ENCODE data around the gene SETD1B.
A peak's percentile ranks its signal among the peaks of the same experiment; 100 is the strongest.

Gene SETD1B

DNA sequence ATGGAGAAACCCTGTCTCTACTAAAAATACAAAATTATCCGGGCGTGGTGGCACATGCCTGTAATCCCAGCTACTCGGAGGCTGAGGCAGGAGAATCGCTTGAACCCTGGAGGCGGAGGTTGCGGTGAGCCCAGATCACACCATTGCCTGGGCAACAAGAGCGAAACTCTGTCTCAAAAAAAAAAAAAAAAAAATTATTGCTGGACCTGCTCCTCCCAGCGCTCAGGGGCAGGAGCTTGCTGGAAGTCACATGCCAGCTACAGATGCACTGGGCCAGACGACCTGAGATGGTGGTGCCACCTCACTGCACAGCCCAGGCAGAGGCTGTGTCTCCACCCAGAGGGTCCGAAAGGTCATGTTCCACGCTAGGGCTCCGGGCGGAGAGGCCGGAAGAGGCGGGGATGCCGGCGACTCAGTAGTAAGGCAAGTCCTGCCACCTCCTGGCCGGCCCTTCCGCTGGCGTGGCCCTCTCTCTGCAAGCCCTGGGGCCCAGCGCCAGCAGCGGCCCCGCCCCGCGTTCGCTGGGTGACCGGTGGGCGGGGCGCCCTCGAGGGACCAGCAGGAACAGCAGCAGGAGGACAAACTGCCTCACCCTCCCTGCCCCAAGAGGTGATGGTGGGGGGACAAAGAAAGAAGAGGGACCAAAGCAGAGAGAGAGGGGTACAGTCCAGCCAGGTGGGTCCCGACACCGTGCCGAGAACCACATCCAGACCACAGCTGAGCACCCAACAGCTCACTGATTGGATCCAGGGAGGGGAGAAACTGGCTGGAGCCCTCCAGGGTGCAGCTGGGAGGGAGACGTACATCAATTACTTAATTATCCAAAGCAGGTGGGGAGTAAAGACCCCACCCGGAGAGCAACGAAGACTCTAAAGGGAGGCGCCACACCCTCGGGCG lies 6.7 kb upstream of the SETD1B start:
- no peak for DNase-seq (ENCODE audit: low read depth)

DNA sequence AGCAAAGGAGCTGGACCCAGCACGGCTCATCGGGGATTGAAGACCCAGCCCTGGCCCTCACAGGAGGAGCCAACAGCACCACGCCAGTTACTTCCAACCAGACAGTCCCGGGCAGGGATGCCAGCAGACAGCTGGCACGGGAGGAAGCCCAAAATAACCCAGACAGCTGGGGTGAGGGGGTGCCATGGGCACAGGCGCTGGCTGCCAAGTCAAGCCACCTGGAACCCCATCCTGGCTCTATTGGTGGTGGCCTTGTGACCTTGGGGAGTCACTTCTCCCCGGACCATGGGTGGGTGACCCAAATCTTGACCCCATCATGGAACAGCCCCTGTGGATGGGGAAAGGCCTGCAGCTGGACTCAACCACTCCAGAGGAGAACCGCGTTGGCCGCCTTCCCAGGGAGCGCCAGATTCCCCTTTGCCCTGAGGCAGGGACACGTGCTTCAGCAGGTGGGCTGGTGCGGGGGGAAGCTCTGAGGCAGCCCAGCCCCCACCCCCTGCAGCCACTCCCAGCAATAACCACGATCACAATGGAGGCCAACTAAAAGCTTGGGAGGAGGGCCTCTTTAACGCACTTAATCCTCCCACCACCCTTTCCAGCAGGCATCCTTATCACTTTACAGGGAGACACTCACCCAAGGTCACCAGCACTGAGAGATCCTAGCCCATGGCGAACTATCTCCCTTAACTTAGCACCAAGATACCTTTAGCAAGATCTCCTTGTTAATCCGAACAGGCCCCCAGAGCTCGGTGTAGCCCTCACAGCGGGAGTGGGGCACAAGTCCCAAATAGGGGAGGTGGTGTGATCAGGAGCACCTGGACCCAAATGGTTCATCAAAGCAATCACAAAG lies 5.6 kb upstream of the SETD1B start:
- no peak for DNase-seq (ENCODE audit: low read depth)

DNA sequence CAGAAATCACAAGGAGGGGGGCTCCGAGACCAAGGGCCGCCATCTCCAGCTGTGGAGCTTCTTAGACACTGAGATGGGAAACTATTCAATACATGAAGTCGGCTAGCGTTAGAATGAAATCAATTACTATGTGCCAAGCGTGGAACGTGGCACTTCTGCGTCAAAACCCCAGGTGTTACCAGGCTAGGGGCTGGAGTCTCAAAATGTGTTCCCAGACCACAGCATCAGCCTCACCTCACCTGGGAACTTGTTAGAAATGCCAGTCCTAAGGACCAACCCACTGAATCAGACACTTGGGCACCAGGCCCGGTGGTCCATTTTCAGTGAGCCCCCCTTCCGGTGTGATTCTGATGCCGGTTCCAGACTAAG lies 5.0 kb upstream of the SETD1B start:
- DNase-seq (ENCODE audit: low read depth), result no peak

DNA sequence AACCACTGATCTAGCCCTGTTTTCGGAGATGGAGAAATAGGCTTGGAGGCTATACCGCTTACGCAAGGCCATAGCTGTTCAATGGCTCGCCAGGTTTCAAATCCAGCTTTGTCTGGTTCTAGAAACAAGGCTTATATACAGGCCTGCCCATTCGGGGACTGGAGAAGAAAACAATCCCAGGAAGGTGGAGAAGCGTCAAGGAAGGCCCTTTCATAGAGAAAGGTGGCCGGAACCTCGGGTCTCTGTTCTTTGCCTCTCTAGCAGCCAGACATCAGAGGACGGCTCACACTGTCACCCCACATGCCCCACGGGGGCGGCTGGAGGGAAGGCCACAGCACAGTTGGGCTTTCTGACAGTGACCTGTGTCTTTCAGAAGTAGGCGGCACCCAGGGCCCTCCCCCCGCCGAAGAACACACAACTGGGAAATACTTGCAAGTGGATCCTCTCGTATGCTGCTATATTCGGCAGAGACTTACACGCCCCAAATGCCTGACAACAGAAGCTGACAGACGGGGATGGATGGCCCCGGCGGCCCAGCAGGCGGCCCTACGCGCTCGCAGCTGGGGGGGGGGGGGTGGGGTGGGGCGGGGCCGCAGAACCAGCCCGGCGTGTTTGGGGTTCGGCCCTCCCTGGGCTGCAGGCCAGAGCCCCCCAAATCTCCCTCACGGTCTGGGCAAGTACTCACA lies 4.5 kb upstream of the SETD1B start:
- no peak for DNase-seq (ENCODE audit: low read depth)

DNA sequence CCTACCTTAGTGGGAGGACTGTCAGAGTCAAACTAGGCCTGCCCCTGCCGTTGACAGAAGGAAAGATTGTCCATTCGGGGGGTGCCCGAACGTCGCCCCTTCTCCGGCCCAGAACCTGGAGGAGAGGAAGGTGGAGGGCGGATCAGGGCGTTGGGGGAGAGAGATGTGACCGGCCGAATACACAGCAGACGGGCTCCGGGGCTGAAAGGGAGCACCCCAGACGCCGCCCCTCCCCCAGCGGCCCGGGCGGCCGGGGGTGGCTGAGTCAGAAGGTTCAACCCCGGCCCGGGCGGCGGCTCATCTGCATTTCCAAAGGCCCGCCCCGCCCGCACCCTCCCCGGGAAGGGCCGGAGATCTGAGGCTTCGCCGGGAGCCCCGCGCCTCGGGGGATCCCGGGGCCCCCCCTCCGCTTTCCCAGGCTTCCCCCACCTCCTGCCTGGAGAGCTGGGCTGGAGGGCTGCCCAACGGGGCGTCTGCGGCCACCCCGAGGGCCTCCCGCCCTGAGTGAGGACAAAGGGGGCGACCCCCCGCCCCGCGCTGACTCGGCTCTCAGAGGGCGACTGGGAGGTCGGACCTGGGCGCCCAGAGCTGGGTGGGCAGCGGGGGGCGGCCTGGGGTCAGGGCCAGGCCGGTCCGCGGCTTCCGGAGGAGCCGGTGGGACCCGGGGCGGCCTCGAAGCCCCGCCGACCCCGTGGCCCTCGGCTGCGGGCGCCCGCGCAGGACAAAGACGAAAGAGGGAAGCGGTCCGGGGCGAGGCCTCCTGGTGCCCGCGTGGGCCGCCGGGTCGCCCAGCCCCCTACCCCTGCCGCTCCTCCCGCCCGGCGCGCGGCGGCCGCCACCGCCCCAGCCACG lies 3.7 kb upstream of the SETD1B start:
- peak; percentile 71 for DNase-seq (ENCODE audit: low read depth)

DNA sequence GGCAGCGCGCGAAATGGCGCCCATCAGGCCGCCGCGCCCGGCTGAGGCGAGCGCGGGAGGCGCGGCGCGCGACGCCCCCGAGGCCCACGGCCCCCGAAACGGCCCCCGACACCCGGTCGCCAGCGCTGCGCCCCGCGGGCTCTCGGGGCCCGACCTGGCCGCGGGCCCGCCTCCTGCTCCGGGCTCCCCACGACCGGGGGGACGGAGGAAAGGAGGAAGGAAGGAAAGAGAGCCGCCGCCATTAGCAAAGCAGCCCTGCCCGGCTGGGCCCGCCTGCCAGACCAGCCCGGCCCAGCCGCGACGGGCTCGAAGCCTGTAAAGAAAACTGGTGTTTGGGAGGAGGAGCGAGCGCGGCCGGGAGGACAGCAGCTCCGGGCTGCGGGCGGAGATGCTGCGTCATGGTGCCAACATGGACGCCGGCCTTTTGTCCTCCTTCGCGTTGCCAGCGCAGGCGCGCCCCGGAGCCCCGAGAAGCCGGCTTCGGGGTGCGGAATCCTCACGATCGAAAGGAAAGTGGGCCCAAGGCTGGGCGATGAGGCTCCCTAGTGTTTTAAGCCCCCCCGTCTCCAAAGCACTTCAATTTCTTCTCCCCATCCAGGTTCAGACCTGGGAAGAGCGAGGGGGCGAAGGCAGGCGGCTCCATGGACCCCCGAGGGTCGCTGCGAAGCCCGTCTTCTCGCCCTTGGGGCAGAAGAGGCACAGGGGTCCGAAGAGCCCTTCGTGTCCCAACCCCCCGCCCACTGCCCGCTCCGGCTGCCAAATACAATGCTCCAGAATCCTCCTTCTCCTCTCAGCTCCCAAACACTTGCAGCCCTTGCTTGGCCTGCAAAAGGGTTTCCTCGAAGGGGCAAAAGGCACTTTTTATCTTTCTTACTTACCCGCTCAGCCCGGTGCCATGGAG lies 2.9 kb upstream of the SETD1B start:
- DNase-seq (ENCODE audit: low read depth), result peak; percentile 68

DNA sequence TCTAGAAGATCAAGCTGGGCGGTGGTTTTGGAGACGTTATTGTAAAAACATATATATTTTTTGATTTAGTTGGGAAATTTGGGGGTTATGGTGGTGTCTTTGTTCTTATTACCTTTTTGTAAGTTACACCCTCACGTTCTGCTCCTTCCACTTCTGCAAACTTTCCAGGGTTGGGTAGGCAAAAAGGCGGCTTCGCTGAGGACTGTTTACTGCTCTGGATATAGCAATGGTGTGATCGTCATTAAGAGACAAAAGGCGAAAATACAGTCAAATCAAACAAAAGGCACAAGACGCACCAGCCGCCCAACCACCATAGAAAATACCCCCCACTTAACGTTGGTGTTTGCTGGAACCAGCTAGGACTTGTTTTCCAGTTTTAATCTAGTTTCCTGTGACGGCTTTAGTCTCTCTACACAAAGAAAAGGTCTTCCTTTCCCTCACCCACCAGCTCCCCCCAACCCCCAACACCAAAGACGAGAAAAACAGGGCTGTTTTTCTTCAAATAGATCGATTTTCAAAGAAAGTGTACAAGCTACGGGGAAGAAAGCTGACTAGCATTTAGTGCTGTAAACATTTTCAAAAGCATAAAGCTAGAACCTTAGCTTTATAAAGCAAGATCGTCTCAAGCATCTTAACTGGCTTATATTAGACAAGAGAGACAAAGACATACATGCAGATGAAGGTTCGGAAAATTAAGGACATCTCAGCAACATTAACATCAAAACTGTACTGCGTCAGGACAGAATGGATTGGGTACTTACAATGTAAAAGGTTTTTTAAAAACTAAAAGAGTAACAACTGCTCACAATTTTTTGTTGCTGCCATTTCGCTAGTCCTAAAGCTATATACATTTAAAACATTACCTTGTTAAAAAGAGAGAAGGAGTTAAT lies 2.0 kb upstream of the SETD1B start:
- DNase-seq (ENCODE audit: low read depth), result no peak

DNA sequence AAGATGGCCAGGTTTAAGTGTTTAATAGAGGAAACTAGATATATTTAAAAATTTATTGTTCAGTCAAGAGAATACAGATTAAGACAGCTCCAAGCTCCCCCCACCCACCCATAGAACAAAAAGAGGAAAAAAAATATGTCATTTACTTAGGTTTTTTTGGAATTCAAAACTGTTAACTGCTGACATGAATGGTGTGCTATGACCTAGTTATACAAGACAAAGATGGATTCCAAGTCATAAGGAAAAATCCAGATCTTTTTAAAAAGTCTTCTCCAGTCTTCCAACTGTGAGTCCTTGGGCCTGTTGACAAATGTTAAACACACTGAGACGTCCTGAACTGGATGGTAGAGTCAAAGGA lies 1.3 kb upstream of the SETD1B start:
- no peak for DNase-seq (ENCODE audit: low read depth)

DNA sequence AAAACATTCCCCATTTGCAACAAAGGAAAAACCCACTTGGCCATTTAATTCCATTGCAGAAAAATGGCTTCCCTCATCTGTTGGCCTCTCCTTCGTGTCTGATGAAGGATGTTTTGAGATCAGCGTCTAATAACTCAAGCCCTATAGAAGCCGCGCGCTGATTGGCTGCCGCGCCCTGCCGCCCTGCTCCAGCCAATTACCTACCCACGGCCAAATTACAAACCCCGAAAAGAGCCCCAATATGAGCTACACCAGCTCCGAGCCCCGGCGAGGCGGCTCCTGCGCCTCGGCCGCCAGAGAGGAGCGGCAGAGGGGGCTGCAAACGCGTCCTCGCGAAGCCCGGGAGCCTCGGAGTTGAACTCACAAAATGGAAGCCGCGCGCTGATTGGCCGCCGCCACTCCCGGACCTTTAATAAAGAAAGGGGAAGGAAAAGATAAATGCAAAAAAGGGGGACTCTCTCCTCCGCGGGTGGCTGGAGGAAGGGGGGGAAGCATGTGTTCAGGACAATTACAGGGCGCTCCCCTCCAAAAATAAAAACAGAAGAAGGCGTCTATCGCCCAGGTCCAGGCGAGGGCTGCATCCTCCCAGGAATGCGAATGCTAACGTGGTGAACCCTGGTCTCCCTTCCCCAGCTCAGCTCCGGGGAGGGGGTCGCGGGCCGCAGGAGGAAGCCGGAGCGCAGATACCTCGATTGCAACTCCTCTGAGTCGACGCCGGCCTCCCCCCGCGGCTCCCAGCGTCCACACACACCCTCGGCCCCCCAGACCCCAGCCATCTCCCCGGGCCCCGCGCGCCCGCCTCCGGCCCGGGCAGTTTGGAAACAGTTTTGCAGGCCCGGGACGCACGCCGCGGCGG lies 738 bp upstream of the SETD1B start:
- peak; percentile 75 for DNase-seq (ENCODE audit: low read depth)

DNA sequence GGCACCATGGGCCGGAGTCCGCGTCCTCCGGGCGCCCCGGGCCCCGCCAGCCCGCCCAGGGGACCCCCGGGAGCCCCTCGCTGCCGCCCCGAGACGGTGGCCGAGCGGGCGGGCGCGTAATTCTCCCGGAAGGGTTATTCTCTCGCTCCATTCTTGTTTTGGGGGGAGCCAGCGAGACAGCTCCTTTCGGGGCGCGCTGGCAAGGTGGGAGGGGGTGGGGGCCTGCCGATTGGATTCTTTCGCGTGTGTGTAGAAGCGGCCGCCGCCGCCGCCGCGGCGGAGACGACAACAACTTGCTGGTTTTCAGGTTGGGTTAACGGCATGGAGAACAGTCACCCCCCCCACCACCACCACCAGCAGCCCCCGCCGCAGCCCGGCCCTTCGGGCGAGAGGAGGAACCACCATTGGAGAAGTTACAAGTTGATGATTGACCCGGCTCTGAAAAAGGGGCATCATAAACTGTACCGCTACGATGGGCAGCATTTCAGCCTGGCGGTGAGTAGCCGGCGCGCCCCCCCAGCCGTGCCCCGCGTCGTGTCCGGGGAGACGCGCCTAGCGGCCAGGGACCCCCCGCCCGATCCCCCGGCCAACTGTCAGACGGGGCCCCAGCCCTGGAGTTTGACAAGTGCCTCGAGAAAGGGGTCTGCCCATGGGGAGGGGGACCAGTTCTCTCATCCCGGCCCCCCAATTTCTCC lies 755 bp downstream of the SETD1B start:
- peak; percentile 63 for DNase-seq (ENCODE audit: low read depth)

DNA sequence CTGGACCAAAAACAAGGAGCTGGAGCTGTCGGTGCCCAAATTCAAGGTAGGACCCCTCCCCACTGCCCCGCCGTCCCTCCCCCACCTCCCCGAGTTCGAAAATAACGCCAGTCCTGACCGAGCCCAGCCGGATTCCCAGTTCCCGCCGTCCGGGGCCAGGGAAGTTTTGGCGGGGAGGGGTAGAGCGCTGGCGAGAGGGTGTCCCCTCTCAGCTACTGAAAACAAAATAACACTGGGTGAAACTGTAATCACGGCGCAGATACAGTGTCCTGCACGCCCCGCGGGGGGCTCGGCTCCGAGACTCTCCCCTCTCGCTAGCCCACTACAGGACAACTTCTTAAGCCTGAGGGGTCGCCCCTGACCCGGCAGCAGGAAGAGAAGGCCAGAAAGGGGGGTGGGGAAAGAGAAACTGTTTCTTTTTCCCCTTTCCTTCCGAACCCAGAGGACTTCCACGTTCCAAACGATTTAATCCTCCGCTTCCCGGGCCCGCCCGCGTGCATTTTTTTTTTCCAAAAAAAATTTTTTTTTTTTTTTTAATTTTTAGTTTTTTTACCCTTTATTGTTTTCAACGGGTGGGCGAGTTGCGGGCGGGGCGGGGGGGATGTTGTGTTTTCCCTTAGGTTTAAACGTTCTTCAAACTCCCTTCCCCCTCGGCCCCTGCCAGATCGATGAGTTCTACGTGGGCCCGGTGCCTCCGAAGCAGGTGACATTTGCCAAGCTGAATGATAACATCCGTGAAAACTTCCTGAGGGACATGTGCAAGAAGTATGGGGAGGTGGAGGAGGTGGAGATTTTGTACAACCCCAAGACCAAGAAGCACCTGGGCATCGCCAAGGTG lies 1.6 kb downstream of the SETD1B start:
- no peak for DNase-seq (ENCODE audit: low read depth)

DNA sequence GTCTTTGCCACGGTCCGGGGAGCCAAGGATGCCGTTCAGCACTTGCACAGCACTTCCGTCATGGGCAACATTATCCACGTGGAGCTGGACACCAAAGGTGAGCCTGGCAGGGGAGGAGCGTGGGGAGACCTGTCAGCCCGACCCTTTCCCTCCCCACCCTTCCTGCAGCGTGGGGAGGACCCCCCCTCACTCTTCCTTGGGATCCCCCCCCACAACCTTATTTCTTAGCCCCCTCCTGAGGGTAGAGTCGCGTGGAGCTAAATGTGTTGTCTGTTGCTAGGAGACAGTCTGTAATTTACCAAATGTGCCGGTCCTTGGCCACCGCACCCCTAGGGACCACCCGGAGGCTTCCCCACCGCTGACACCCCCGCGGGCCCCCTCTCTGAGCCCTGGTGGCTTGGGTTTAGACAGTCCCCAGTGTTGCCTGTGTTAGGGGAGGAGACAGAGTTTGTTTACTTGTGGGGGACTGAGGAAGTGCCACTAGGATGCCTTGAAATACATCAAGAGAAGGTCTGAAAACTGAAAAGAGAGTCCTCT lies 2.3 kb downstream of the SETD1B start:
- DNase-seq (ENCODE audit: low read depth), result no peak

DNA sequence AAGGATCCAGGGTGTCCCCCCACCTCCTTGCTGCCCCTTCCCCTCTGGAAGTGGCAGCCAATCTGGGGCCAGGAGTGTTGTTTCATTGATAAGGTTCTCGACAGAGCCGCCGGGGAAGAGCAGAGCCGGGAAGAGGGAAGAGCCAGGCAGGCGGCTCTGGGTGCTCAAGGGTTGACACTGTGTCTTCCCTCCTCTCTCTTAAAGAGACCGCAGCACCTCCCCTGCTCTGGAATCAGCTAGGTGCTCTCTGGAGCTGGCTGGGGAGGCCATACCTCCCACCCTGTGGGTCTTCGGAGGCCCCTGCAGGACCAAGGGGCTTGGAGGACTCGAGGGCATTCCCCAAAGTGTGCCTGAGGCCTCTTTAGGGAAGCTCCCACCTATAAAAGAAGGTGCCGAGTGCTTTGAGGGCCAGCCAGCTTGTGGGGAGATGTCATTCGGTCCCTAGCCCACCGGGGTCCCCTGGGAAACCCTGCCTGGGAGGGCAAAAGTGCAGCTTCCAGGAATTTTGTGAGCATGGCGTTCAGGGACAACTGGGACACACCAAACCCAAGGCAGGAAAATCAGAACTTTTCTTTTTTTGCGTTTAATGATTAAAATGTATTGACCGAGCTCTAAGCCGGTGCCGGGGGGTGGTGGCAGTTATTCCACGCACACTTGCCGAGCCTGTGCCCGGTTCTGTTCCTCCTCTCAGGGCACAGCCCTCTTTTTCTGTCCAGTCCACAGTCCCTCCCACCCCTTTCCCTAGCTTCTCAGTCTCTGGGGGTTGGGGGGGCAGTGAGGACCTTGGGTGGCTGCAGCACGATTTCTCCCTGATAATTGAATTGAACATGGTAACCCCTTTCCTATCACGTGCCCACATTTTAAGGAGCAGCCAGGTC lies 3.0 kb downstream of the SETD1B start:
- no peak for DNase-seq (ENCODE audit: low read depth)

DNA sequence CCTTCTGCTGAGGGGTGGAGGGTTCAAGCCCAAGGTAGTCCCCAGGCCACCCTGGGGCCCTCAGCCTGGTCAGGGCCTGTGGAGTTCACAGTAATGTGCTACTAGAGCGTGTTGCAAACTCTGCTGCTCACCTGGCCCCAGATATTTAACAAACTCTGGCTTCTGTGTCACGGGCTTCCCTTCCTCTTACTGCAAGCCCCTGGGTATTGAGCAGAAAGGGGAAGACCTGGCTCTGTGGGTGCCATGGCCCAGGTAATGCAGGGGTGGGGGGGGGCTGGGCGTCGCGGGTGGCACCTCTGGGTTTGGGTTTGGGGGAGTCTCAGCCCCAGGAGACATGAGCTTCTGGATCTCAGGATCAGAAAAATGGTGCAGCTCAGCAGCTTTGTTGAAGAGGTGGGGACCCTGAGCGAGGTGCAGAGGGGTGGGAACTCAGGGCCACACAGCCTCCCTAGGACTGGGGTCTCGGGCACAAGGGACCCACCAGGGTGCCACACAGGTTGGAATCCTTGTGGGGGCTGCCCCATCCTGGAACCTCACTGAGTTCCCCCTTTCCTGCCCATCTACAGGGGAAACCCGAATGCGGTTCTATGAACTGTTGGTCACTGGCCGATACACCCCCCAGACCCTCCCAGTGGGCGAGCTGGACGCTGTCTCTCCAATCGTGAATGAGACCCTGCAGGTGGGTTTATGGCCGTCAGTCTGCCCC lies 4.0 kb downstream of the SETD1B start:
- DNase-seq (ENCODE audit: low read depth), result no peak

DNA sequence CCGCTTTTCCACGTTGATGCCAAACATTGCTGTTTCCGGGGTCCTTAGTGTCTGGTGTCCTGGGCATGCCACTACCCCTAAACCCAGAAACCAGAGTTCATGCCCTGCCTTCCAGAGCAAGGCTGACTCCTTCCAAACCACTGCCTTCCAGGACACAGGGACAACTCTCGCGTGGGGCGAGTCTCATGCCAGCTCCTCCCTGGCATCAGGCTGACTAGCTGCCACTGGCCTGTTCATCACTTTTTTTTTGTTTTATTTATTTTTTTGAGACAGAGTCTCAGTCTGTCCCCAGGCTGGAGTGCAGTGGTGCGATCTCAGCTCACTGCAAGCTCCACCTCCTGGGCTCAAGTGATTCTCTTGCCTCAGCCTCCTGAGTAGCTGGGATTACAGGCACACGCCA lies 4.8 kb downstream of the SETD1B start:
- DNase-seq (ENCODE audit: low read depth), result no peak
